Measurements from ENCODE around the gene CD3G.
A peak's percentile ranks its signal among the peaks of the same experiment; 100 is the strongest.

DNA sequence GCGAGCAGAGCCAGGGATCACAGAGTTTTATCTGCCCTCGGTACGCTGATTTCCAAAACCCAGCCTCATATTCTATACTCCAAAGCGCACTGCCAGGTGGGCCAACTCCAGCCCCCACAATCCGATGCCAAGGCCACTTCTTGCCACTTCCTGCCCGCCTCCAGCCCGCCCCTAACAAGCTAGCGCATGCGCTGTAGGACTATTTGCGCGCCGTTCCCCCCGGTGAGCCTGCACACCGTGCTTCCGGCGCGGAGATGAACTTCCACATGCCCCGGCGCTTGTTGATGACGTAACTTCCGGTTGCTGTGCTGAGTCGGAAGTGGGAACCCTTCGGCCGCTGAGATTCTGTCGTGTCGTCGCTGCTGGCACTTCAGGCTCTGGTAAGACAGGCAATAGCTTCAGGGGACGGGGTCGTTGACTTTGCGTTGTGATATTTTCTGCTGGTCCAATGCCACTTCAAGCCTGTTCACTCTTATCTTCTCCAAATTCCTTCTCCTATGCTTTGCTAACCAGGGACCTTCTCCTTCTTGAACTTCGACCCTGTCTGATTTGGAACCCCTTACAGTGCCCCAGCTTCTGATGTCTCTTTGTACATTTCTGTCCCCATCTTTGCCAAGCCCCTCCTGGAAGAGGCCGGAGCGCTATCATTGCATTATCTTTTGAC, 15.3 kb downstream of the CD3G start, which contains the start of gene UBE4A:
- TF ChIP-seq TAF1 (IDR thresholded peaks at IDR 0.05; ENCODE audit: low read depth, low read length) (peak; percentile 82; the same call in 1 of the 2 replicates), POLR2AphosphoS5 (IDR thresholded peaks at IDR 0.05; ENCODE audit: low read depth, low read length) (peak; percentile 96)
